Right lobe of liver (tissue), 4 donors: Measurements from ENCODE around the gene BMPER.

Experiments used
- CTCF ChIP-seq, 4 donors: fragments of 200-600 bp in 3 of 4; fragments of 450-650 bp in 1 of 4; IDR thresholded peaks; one replicate each; pipeline versions ENCODE4 v1.5.1 to v1.8.0; 2016 to 2022; ENCODE audit warnings: antibody characterized with exemption in 4 of 4, mild to moderate bottlenecking in 2 of 4
- POLR2A ChIP-seq: fragments of 450-650 bp; IDR thresholded peaks from one replicate; pipeline ENCODE4 v1.6.1; 2017; ENCODE audit warnings: antibody characterized with exemption, mild to moderate bottlenecking
- donor health status: DM: no; HTN: no; CAD: no.
- donor health status: DM: no; HTN: no; CAD: no.
- donor health status: DM: no; HTN: yes; CAD: no.

- no peak for TF ChIP-seq CTCF (IDR thresholded peaks at IDR 0.05)
- TF ChIP-seq POLR2A, result no peak
Observed at GRCh38 chr7:33952824-33953223, 47.5 kb downstream of the BMPER start.
